Mesothelial cell of epicardium (in vitro differentiated cells): ENCODE results near the gene OR6X1. TPM values are rescaled to one million over a fixed set of nuclear protein-coding genes. Genes with fewer than 3 reads are reported as not detected.
A peak's percentile ranks its signal among the peaks of the same experiment; 100 is the strongest.

ENCODE experiments used
- DNase-seq, 2 experiments: peaks; one replicate each; pipeline ENCODE4 v3.0.0; 2021; ENCODE audit warnings: low spot score in 2 of 2; ENCODE audit not compliant: unreplicated experiment in 2 of 2
- H3K27ac Mint-ChIP-seq: 2 replicates; pipeline ENCODE4 v1.8.0; 2021; ENCODE audit warnings: mixed read lengths
- H3K27me3 Mint-ChIP-seq: 2 replicates; pipeline ENCODE4 v1.8.0; 2021; ENCODE audit warnings: low read depth, mixed read lengths
- H3K36me3 Mint-ChIP-seq: 2 replicates; pipeline ENCODE4 v1.8.0; 2021; ENCODE audit warnings: mixed read lengths
- H3K4me1 Mint-ChIP-seq: 2 replicates; pipeline ENCODE4 v1.8.0; 2021; ENCODE audit warnings: mixed read lengths
- H3K4me3 Mint-ChIP-seq: 2 replicates; pipeline ENCODE4 v1.8.0; 2021; ENCODE audit warnings: mild to moderate bottlenecking, moderate library complexity, mixed read lengths
- H3K9me3 Mint-ChIP-seq: 2 replicates; pipeline ENCODE4 v1.8.0; 2021; ENCODE audit warnings: mixed read lengths
- total RNA-seq: library from RNA; stranded (reverse); gene quantifications from 3 replicates; pipeline ENCODE4 v1.2.1, GENCODE V29; 2021
- TF ChIP-seq, protein P1 (sequence below): fragments of 200-600 bp; sonication (generic); IDR thresholded peaks from one replicate; pipeline ENCODE4 v1.5.0; 2021; ENCODE audit warnings: antibody characterized with exemption; ENCODE audit not compliant: unreplicated experiment

The OR6X1 gene
- total RNA-seq, 1 donor from 2014 or later: not detected

DNA sequence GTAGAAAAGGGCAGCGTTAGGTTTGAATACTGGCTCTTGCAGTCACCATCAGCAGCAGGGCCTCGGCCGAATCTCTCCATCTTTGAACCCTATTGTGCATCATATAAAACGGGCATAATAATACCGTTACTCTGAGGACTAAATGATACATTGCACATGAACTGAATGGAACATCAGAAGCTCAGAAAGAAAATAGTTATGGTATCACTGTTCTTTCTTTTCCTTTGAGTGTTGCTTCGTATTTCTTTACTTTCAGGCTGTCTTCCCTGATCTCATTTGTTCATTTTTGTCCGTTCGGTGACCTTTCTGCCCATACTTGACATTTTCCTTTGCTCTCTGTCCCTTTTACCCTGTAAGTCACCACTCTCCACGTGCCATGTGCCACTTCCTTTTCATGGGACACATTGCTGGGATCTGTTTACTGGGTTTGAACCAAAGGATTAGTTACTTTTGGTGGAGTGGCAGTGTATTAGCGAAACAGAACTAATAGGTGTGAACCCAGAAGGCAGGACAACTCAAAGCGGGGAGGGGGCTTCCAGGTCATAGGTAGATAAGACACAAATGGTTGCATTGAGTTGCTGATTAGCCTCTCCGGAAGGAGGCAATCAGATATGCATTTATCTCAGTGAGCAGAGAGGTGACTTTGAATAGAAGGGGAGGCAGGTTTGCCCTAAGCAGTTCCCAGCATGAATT, 12.1 kb downstream of the OR6X1 start:
- DNase-seq: no peak
- Mint-ChIP-seq H3K4me1 (peaks cover 21% of the 10 kb centered on the region), H3K4me3 (peak overlapping the region; percentile 79)

DNA sequence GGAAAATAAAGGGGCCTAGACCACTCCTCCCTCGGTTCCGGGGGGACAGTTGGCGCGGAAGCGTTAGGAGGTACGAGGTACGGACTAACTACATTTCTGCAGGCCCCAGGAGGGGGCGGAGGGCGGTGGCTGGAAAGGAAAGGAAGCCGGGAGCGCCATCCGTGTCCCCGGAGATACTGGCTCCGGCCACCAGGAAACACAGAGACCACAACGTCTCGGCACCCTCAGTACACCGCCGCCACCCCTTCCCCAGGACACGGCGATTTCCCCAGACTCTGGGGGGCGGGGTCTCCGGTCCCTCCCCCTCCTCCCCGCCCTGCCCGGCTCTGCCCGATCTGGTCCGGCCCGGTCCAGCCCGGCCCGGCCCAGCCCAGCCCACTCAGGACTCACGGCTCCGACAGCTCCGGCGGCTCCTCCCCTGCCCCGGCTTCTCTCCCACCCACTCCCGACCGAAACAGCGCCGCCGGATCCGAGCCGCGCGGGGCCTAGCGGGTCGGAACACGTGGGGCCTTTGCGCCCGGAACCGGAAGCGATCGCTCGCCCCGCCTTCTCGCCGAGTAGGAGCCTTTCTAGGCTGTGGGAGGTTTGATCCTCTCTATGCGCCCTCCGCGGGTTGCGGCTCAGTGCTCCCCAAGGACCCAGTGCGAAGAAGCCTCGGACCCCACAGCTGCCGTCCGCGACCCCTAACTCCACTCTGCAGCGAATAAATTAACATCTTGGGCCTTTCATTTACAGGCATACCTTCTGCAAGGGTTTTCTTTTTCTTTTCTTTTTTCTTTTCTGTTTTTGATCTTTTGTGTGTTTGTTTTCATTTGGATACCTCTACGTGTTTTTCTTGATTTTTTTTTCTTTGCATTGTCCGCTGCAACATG, 12.9 kb downstream of the OR6X1 start, which contains the start of gene ZNF202:
Gene ZNF202, minus strand, starts transcription at position 502 of the 872 bp plus-strand sequence. CDS start 10,772 bp downstream, outside the sequence.
- H3K27ac Mint-ChIP-seq: peak within 1 kb of the TSS; percentile 95
- peaks cover 20% of the 10 kb centered on the region for H3K36me3 Mint-ChIP-seq
- peak within 1 kb of the TSS; percentile 79 for H3K4me3 Mint-ChIP-seq
- H3K4me1 Mint-ChIP-seq: peaks cover 21% of the 10 kb centered on the region
- H3K27me3 Mint-ChIP-seq: no peaks in the 10 kb centered on the region
- peaks cover 7% of the 10 kb centered on the region for H3K9me3 Mint-ChIP-seq
- DNase-seq: peak; percentile 75 to 89
- TF ChIP-seq, protein P1, sequence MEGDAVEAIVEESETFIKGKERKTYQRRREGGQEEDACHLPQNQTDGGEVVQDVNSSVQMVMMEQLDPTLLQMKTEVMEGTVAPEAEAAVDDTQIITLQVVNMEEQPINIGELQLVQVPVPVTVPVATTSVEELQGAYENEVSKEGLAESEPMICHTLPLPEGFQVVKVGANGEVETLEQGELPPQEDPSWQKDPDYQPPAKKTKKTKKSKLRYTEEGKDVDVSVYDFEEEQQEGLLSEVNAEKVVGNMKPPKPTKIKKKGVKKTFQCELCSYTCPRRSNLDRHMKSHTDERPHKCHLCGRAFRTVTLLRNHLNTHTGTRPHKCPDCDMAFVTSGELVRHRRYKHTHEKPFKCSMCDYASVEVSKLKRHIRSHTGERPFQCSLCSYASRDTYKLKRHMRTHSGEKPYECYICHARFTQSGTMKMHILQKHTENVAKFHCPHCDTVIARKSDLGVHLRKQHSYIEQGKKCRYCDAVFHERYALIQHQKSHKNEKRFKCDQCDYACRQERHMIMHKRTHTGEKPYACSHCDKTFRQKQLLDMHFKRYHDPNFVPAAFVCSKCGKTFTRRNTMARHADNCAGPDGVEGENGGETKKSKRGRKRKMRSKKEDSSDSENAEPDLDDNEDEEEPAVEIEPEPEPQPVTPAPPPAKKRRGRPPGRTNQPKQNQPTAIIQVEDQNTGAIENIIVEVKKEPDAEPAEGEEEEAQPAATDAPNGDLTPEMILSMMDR: peak; percentile 35

More for the DNA sequence above, 12.1 kb downstream of the OR6X1 start:
- H3K27me3 Mint-ChIP-seq: no peaks in the 10 kb centered on the region
- TF ChIP-seq, protein P1: no peak
- H3K27ac Mint-ChIP-seq: peak overlapping the region; percentile 57
- peaks cover 6% of the 10 kb centered on the region for H3K9me3 Mint-ChIP-seq
- peaks cover 17% of the 10 kb centered on the region for H3K36me3 Mint-ChIP-seq

DNA sequence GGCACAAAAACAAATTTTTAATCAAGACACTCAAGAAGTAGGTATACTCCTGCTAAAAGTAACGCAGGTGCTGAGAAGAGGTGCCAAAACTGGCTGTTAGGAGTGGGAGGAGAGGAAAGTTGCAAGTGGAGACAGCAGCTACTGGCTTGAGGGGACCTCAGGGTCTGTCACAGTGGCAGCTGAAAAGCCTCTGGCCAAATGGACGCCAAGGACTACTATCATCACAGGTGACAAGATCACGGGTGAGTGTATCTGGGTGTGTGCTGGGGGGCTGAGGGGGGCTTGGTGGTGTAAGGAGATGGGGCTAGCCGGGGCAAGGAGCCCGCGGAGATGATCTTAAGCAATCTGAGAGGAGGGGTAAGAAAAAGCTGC, 13.5 kb downstream of the OR6X1 start:
- peak overlapping the region; percentile 79 for H3K4me3 Mint-ChIP-seq
- H3K36me3 Mint-ChIP-seq: peaks cover 20% of the 10 kb centered on the region
- H3K27ac Mint-ChIP-seq: peak overlapping the region; percentile 95

DNA sequence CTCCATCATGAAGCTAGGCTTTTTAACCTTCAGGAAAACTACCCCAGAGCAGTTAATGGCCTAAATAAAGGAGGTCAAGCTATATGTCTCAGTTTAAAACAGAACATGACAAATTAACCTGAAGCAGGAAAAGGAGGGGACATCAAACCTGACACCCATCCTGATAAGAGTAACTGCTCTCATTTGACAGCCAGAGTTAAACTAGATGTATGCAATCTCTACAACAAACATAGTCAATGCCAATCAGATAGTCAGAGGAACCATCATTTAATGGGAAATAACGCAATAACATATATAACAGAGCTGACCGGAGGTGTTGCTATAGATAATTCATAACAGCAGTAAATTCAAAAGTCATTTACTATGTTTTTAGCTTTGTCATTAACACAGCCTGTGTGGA, 15.9 kb downstream of the OR6X1 start:
- H3K27me3 Mint-ChIP-seq: no peaks in the 10 kb centered on the region
- H3K4me1 Mint-ChIP-seq: peaks cover 21% of the 10 kb centered on the region
- no peak for DNase-seq
- H3K27ac Mint-ChIP-seq: no peak overlapping the region
- no peak overlapping the region for H3K4me3 Mint-ChIP-seq
- TF ChIP-seq, protein P1: no peak
- peaks cover 29% of the 10 kb centered on the region for H3K36me3 Mint-ChIP-seq
- H3K9me3 Mint-ChIP-seq: peaks cover 7% of the 10 kb centered on the region

More for the DNA sequence above, 13.5 kb downstream of the OR6X1 start:
- TF ChIP-seq, protein P1: no peak
- no peak for DNase-seq
- no peaks in the 10 kb centered on the region for H3K27me3 Mint-ChIP-seq
- peaks cover 7% of the 10 kb centered on the region for H3K9me3 Mint-ChIP-seq
- peaks cover 21% of the 10 kb centered on the region for H3K4me1 Mint-ChIP-seq

DNA sequence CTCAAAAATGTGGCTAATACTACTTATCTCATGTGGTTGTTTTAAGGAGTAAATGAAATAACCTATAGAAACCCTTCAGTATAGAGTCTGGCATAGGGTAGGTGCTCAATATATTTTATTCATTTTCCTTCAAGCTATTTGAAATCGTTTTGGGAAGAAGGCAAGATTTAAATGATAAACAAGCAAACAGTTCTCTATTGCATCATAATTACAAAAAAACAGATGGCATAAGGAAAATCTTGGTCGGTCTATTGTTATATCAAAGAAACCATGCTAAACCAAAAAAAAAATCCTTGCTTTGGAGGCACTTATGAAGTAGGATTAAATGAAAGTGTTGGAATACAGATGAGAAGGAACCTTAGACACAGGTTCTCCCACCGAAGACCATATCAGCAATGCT, 17.5 kb downstream of the OR6X1 start:
- Mint-ChIP-seq H3K27ac (no peak overlapping the region), H3K4me3 (no peak overlapping the region), H3K9me3 (peaks cover 7% of the 10 kb centered on the region), H3K27me3 (no peaks in the 10 kb centered on the region), H3K4me1 (peaks cover 13% of the 10 kb centered on the region), H3K36me3 (peaks cover 29% of the 10 kb centered on the region)
- DNase-seq: no peak
- TF ChIP-seq, protein P1: no peak
